Neuronal stem cell (in vitro differentiated cells): Measurements from ENCODE around the gene VWF.

Experiments used
- DNase-seq: peaks from one replicate; pipeline ENCODE4 v3.0.0-alpha.2; 2013; ENCODE audit warnings: low spot score
- H2AFZ ChIP-seq: one replicate; pipeline ENCODE4 v1.6.1; 2013; ENCODE audit warnings: mild to moderate bottlenecking, low read length, inconsistent platforms
- H2AK5ac ChIP-seq: 2 replicates; pipeline ENCODE4 v1.6.1; 2013; ENCODE audit warnings: low read depth, mild to moderate bottlenecking, inconsistent platforms, low read length, moderate library complexity, mixed read lengths
- H2BK120ac ChIP-seq: 2 replicates; pipeline ENCODE4 v1.6.1; 2013; ENCODE audit warnings: low read depth, mild to moderate bottlenecking, inconsistent platforms, low read length, moderate library complexity, mixed read lengths
- H2BK12ac ChIP-seq: one replicate; pipeline ENCODE4 v1.6.1; 2013; ENCODE audit warnings: low read length, inconsistent platforms
- H2BK15ac ChIP-seq: 2 replicates; pipeline ENCODE4 v1.6.1; 2013; ENCODE audit warnings: mild to moderate bottlenecking, low read length, inconsistent platforms, mixed read lengths
- H2BK5ac ChIP-seq: one replicate; pipeline ENCODE4 v1.6.1; 2013; ENCODE audit warnings: inconsistent platforms, mild to moderate bottlenecking, low read length, moderate library complexity
- H3K14ac ChIP-seq: one replicate; pipeline ENCODE4 v1.6.1; 2013; ENCODE audit warnings: low read length, inconsistent platforms
- H3K18ac ChIP-seq: 2 replicates; pipeline ENCODE4 v1.6.1; 2013; ENCODE audit warnings: low read length, inconsistent platforms
- H3K23ac ChIP-seq: 2 replicates; pipeline ENCODE4 v1.6.1; 2013; ENCODE audit warnings: low read depth, mild to moderate bottlenecking, mixed read lengths, low read length, inconsistent platforms; ENCODE audit not compliant: poor library complexity
- H3K27ac ChIP-seq: replicated peaks from 3 replicates; pipeline ENCODE4 v1.5.1; 2013; ENCODE audit warnings: low read length, inconsistent platforms
- H3K27me3 ChIP-seq, 3 experiments: 2 replicates each; pipeline ENCODE4 v1.6.1; 2013; ENCODE audit warnings: low read length in 3 of 3, mild to moderate bottlenecking in 2 of 3, inconsistent platforms in 1 of 3, low read depth in 1 of 3, mixed read lengths in 1 of 3, moderate library complexity in 1 of 3; ENCODE audit not compliant: control insufficient read depth in 3 of 3, insufficient read depth in 3 of 3
- H3K36me3 ChIP-seq, 2 donors: replicated peaks in 1 of 2; 2 replicates each; pipeline ENCODE4 v1.6.1; 2013; ENCODE audit warnings: low read length in 2 of 2; ENCODE audit not compliant: control insufficient read depth in 2 of 2, insufficient read depth in 2 of 2
- H3K4ac ChIP-seq: 2 replicates; pipeline ENCODE4 v1.6.1; 2013; ENCODE audit warnings: inconsistent platforms, mild to moderate bottlenecking, low read length, moderate library complexity
- H3K4me1 ChIP-seq, 2 donors: 1 replicate in 1 of 2; 2 replicates in 1 of 2; pipeline ENCODE4 v1.6.1; 2013; ENCODE audit warnings: low read length in 2 of 2, low read depth in 1 of 2; ENCODE audit not compliant: control insufficient read depth in 2 of 2, insufficient read depth in 1 of 2
- H3K4me2 ChIP-seq: one replicate; pipeline ENCODE4 v1.6.1; 2013; ENCODE audit warnings: mild to moderate bottlenecking, low read length, inconsistent platforms; ENCODE audit not compliant: insufficient read depth, poor library complexity, severe bottlenecking
- H3K4me3 ChIP-seq, 2 donors: 2 replicates each; pipeline ENCODE4 v1.5.1; 2013; ENCODE audit warnings: low read length in 2 of 2, mild to moderate bottlenecking in 2 of 2, inconsistent platforms in 1 of 2, moderate library complexity in 1 of 2
- H3K79me1 ChIP-seq: one replicate; pipeline ENCODE4 v1.6.1; 2013; ENCODE audit warnings: low read depth, mild to moderate bottlenecking, inconsistent platforms, low read length, moderate library complexity
- H3K9ac ChIP-seq: one replicate; pipeline ENCODE4 v1.6.1; 2013; ENCODE audit warnings: mild to moderate bottlenecking, low read depth, low read length, inconsistent platforms; ENCODE audit not compliant: poor library complexity
- H3K9me3 ChIP-seq, 2 donors: replicated peaks in 1 of 2; 2 replicates each; pipeline versions ENCODE3 to v1.6.1; 2013; ENCODE audit warnings: low read length in 2 of 2, mild to moderate bottlenecking in 2 of 2, inconsistent platforms in 1 of 2, low read depth in 1 of 2, mixed read lengths in 1 of 2, moderate library complexity in 1 of 2; ENCODE audit not compliant: control insufficient read depth in 2 of 2, insufficient read depth in 1 of 2
- H4K8ac ChIP-seq: one replicate; pipeline ENCODE4 v1.6.1; 2013; ENCODE audit warnings: low read depth, mild to moderate bottlenecking, inconsistent platforms, low read length, moderate library complexity
- H4K91ac ChIP-seq: one replicate; pipeline ENCODE4 v1.6.1; 2013; ENCODE audit warnings: low read length, low read depth, mild to moderate bottlenecking, inconsistent platforms; ENCODE audit not compliant: poor library complexity
- WGBS, 2 donors: extraction: QIAGEN DNeasy Blood & Tissue Kit; methylation state at CpG; one replicate each; pipeline ENCODE4 v1.1.7; 2013; ENCODE audit warnings: missing lambda C conversion rate in 2 of 2, mixed read lengths in 1 of 2; ENCODE audit not compliant: insufficient read length in 2 of 2, insufficient replicate concordance in 1 of 2; ENCODE audit errors: extremely low coverage in 2 of 2; 5-methylcytosine and 5-hydroxymethylcytosine counted together

Gene VWF

GRCh38 chr12:6125310-6125608 lies 789 bp upstream of the VWF start:
- peak overlapping the region; percentile 76 for H3K14ac ChIP-seq
- H3K79me1 ChIP-seq, result no peaks in the 10 kb centered on the region
- no peak overlapping the region for H3K4ac ChIP-seq
- H2BK15ac ChIP-seq, result peak overlapping the region; percentile 65
- H3K36me3 ChIP-seq, result no peaks in the 10 kb centered on the region
- H3K9me3 ChIP-seq, result no peaks in the 10 kb centered on the region
- H2BK12ac ChIP-seq, result peak overlapping the region; percentile 78
- no peak overlapping the region for H3K4me3 ChIP-seq
- no peak overlapping the region for H2AFZ ChIP-seq
- WGBS, 2 donors, result no CpG with 5 or more reads among the region's 3 CpGs
- H3K27me3 ChIP-seq, result peaks cover 0 to 33% (median 0%) of the 10 kb centered on the region in 3 experiments
- H4K91ac ChIP-seq, result no peak overlapping the region
- no peak overlapping the region for H3K27ac ChIP-seq
- no peak overlapping the region for H3K9ac ChIP-seq
- H3K23ac ChIP-seq, result no peak overlapping the region
- H2BK120ac ChIP-seq, result no peak overlapping the region
- H2AK5ac ChIP-seq, result peak overlapping the region; percentile 66
- peak overlapping the region; percentile 62 for H3K18ac ChIP-seq
- H4K8ac ChIP-seq, result no peak overlapping the region
- H3K4me1 ChIP-seq, result peaks cover 0 to 22% of the 10 kb centered on the region in 2 donors
- no peak overlapping the region for H2BK5ac ChIP-seq
- no peak for DNase-seq
- H3K4me2 ChIP-seq, result no peak overlapping the region

GRCh38 chr12:6123258-6123657 lies 1.2 kb downstream of the VWF start:
- no peak overlapping the region for H3K9ac ChIP-seq
- H2BK12ac ChIP-seq, result no peak overlapping the region
- H2BK15ac ChIP-seq, result peak overlapping the region; percentile 11
- no peak overlapping the region for H3K27ac ChIP-seq
- H2AFZ ChIP-seq, result no peak overlapping the region
- no peak overlapping the region for H3K23ac ChIP-seq
- no peak overlapping the region for H4K91ac ChIP-seq
- H3K4me2 ChIP-seq, result no peak overlapping the region
- peaks cover 0 to 33% (median 0%) of the 10 kb centered on the region in 3 experiments for H3K27me3 ChIP-seq
- peak overlapping the region; percentile 76 for H3K18ac ChIP-seq
- H3K79me1 ChIP-seq, result no peaks in the 10 kb centered on the region
- no peak overlapping the region for H4K8ac ChIP-seq
- no CpG with 5 or more reads among the region's 9 CpGs for WGBS, 2 donors
- H2BK5ac ChIP-seq, result peak overlapping the region; percentile 5
- no peak overlapping the region for H3K4me3 ChIP-seq
- H3K9me3 ChIP-seq, result no peaks in the 10 kb centered on the region
- DNase-seq, result no peak
- H3K4ac ChIP-seq, result no peak overlapping the region
- no peak overlapping the region for H3K14ac ChIP-seq
- H3K36me3 ChIP-seq, result no peaks in the 10 kb centered on the region
- peaks cover 0 to 22% of the 10 kb centered on the region in 2 donors for H3K4me1 ChIP-seq
- no peak overlapping the region for H2AK5ac ChIP-seq
- no peak overlapping the region for H2BK120ac ChIP-seq

GRCh38 chr12:6122201-6122600 lies 2.3 kb downstream of the VWF start:
- no peak overlapping the region for H3K27ac ChIP-seq
- no peaks in the 10 kb centered on the region for H3K9me3 ChIP-seq

GRCh38 chr12:6120796-6121473 lies 3.5 kb downstream of the VWF start:
- DNase-seq, result no peak
- peak overlapping the region; percentile 54 for H2BK15ac ChIP-seq
- H3K23ac ChIP-seq, result no peak overlapping the region
- no peak overlapping the region for H3K9ac ChIP-seq
- peaks cover 0 to 39% (median 0%) of the 10 kb centered on the region in 3 experiments for H3K27me3 ChIP-seq
- no peak overlapping the region for H3K27ac ChIP-seq
- H2BK120ac ChIP-seq, result peak overlapping the region; percentile 38
- H2BK5ac ChIP-seq, result no peak overlapping the region
- H2AFZ ChIP-seq, result peak overlapping the region; percentile 64
- H3K36me3 ChIP-seq, result no peaks in the 10 kb centered on the region
- H4K91ac ChIP-seq, result no peak overlapping the region
- peaks cover 0 to 22% of the 10 kb centered on the region in 2 donors for H3K4me1 ChIP-seq
- H3K79me1 ChIP-seq, result no peaks in the 10 kb centered on the region
- no peaks in the 10 kb centered on the region for H3K9me3 ChIP-seq
- peak overlapping the region; percentile 67 for H3K18ac ChIP-seq
- H2BK12ac ChIP-seq, result no peak overlapping the region
- no peak overlapping the region for H4K8ac ChIP-seq
- H2AK5ac ChIP-seq, result peak overlapping the region; percentile 42
- no peak overlapping the region for H3K4me3 ChIP-seq
- no peak overlapping the region for H3K4ac ChIP-seq
- no CpG with 5 or more reads among the region's 20 CpGs for WGBS, 2 donors
- H3K14ac ChIP-seq, result no peak overlapping the region
- H3K4me2 ChIP-seq, result no peak overlapping the region

More at GRCh38 chr12:6122201-6122600, 2.3 kb downstream of the VWF start:
- Histone ChIP-seq H3K79me1 (no peaks in the 10 kb centered on the region), H3K9ac (no peak overlapping the region), H2AFZ (no peak overlapping the region), H3K14ac (no peak overlapping the region), H3K18ac (no peak overlapping the region), H2BK12ac (no peak overlapping the region), H4K8ac (no peak overlapping the region), H2AK5ac (no peak overlapping the region), H3K4ac (no peak overlapping the region), H3K36me3 (no peaks in the 10 kb centered on the region), H3K27me3 (peaks cover 0 to 34% (median 0%) of the 10 kb centered on the region in 3 experiments), H3K4me2 (no peak overlapping the region), H2BK15ac (no peak overlapping the region), H3K4me1 (peaks cover 0 to 22% of the 10 kb centered on the region in 2 donors), H2BK5ac (no peak overlapping the region), H3K23ac (no peak overlapping the region), H2BK120ac (no peak overlapping the region), H3K4me3 (no peak overlapping the region), H4K91ac (no peak overlapping the region)
- no peak for DNase-seq
- no CpG with 5 or more reads among the region's 4 CpGs for WGBS, 2 donors
